DMS79 treated with DMSO at 0.1 percent for 48 hours (cell line): ENCODE results near the gene ADAMTS6.

Experiments used
- DNase-seq: peaks from one replicate; lab custom pipeline; 2025; lab: John Stamatoyannopoulos, UW

The ADAMTS6 gene

GRCh38 chr5:65144136-65144871 is 337.4 kb downstream of the ADAMTS6 start:
- no peak for DNase-seq

DNA sequence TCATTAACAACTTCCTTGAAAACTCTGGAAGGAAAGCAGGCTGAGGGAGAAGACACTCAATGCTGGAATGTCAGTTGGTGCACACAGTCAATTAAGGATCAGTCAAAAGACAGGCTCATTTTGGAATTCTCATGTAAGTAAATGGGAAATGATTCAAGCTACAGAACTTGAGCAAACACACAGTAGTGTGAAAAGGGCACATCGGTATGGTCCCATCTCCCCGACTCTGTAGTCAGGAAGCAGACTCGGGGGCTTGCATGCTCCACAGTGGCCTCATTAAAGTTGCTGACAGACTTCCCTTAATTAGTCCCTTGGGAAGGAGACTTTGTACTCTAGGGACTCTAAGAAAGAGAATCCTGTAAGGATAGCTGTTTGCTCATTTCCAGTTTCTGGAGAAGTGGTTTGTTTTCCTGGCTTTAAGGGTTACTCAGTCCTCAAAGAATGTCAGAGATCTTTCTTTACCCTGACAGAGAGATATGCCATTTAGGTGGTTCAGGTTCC is 339.2 kb downstream of the ADAMTS6 start:
- no peak for DNase-seq

GRCh38 chr5:65142016-65142415 is 339.7 kb downstream of the ADAMTS6 start:
- no peak for DNase-seq

- DNase-seq: no peak
Measured at GRCh38 chr5:65141493-65141892, 340.2 kb downstream of the ADAMTS6 start.

DNA sequence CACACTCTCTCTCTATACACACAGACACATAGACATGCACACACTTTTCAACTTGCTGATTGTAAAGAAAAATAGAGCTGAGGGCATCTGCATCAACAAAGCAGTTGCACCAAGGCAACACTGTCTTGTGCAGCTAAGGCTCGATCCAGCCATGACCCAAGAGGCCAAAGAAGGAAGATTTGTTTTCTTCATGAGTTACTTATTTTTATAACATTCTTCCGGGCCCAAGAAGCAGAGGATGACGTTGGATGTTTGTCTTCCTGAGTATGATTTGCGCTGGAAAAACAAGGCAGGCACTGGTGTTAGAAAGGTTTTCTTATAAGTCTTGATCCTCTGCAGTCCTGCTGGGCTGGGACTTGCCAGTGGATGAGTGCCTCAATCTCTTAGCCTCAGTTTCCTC is 344.1 kb downstream of the ADAMTS6 start:
- no peak for DNase-seq

DNA sequence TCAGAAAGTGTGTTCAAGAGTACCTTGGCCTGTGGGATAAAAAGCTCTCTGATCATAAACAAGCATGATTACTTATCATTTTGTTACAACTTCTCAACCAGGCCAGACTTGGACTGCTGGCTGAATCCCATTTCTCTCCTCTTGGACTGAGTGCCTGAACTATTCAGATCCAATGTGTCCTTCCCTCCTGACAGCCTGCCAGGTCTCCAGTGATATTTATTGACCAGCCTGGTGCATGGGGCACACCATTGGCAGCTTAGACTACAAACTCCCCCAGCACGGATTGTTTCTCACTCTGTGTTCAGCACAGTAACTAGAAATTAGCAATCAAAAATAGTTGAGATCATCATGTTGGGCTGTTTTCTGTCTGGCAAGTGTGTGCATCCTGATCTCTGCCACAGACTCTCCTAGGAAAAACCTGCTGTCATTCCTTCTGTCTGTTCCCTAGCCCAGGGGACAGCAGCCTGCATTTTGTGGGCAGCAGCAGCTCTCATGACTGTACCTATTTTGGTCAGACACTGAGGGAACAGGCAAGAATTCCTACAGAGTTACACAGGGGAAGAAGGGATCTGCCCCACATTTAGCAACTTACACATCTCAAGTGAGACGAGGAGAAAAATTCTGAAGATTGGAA is 348.1 kb downstream of the ADAMTS6 start:
- no peak for DNase-seq

- DNase-seq: no peak
Measured at GRCh38 chr5:65132386-65132785, 349.3 kb downstream of the ADAMTS6 start.

GRCh38 chr5:65128226-65128625 is 353.5 kb downstream of the ADAMTS6 start:
- DNase-seq: no peak

DNA sequence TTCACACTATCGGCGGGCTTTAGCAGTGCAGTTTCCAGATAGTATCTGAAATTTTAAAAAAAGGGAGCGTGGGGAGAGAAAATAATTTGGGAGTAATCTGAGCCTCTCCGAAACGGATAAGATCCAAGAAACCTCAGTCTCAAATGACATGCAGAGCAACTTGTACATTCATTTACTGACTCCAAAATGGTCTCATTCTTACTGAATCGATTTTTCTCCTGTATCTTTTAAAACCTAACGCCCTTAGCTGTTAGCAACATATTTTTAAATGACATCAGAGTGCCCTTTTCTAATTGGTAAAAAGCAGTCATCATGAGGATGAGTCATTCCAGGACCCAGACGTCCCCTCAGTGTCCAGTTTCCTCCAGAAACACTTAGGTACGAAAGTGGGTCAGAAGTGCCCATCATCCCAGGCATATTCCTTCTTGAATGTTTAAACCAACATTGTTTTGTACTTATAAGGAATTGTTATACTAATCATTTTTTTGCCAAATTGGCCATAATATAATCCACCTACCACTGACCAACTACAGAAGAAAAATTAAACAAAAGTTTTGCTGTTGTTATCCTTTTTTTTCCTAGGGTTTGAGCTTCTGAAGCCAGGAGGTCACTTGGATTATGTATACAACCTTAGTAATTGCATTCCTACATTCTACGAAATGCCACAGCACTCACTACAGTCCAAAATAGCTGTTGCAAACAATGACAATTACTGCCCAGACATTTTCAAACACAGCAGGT is 354.4 kb downstream of the ADAMTS6 start:
- no peak for DNase-seq

GRCh38 chr5:65126542-65127069 is 355.1 kb downstream of the ADAMTS6 start:
- no peak for DNase-seq

DNA sequence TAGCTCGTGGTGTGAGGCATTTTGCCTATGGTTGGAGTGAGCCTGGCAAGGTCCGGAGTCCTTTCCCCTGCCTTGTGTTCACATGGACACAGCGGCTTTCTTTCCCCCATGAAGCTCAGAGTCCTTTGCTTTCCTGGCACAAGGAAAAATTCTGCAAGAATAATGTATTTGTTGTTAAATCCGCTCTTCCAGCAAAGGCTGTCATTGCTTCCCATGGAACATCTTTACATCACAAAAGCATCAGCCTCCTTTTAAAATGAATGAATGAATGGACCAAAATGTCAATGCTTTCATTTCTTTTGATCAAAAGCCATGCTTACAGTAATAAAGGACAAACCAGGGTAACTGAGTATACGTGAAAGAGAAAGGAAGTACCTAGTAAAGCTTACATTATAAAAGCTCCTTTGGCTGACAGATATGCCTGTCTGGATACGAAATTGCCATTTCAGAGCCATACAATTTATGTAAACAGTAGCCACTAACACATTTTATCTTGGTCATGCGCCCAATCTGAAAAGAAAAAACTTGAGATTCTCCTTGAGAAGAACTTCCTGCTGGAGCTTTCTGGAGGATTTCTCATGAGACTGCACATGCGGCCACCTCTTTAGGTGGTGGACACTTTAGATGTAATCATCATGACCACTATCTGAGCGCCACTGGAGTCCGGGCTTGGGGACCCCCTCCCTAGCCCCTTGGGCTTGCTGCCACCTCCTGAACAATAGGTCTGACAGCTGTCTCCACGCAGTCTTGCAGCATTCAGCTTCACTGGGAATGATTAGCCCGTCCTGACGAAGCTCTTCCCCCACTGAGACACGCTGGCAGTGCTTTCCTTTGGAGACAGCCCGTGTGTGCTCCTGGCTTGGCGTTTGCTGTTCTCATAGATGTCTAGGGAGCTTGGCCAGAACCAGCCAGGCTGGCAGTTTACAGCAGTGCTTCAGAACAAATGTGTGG is 355.9 kb downstream of the ADAMTS6 start:
- DNase-seq: peak; percentile 5

GRCh38 chr5:65121880-65122436 is 359.8 kb downstream of the ADAMTS6 start:
- DNase-seq: no peak

DNA sequence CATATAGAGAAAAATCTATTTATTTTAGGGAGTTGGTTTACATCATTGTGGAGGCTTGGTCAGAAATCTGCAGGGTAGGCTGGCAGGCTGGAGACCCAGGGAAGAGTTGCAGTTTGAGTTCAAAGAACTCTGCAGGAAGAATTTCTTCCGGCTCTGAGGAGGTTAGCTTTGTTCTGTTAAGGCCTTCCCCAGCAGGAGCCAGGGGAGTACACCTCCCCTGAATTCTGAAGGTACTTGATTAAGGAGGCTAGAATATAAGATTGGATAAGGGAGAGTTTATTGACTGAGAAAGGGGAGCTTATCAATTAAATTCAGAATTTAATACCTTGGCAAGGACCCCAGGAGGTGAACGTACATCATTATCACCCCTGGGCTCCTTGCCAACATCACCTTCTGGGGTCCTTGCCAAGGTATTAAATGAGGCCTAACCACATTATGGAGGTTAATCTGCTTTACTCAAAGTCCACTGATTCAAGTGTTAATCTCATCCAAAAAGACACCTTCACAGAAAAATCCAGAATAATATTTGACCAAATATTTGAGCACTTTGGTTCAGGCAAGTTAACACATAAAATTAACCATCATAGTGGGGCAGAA is 361.3 kb downstream of the ADAMTS6 start:
- DNase-seq: peak; percentile 75

GRCh38 chr5:65117525-65117924 is 364.2 kb downstream of the ADAMTS6 start:
- no peak for DNase-seq

GRCh38 chr5:65113771-65114170 is 367.9 kb downstream of the ADAMTS6 start:
- no peak for DNase-seq

GRCh38 chr5:65111961-65112658 is 369.6 kb downstream of the ADAMTS6 start:
- DNase-seq: no peak

DNA sequence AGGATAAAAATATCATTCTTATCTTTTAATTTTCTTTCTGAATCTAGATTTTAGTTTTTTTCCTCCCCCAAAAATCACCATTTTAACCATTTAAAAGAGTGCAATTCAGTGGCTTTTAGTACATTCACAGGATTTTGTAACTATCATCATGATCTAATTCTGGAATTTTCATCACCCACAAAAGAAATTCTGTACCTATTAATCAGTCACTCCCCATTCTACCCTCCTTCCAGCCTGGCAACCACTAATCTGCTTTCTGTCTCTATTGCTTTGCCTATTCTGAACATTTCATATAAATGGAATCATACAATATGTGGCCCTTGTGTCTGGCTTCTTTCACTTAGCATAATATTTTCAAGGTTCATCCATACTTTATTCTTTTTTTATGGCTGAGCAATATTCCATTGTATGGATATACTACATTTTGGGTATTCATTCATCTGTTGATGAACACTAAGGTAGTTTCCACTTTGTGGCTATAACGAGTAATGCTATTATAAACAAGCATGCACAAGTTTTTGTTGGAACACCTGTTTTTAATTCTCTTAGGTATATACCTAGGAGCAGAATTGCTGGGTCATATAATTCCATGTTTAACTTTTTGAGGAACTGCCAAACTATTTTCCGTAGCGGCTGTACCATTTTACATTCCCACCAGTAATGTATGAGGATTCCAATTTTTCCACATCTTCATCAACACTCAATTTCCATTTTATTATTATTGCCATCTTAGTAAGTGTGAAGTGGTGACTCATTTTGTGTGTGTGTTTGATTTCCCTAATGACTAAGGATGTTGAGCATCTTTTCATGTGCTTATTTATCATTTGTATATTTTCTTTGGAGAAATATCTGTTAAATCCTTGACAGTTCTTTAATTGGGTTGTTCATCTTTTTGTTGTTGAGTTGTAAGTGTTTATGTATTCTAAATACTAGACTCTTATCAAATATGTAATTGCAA is 372.7 kb downstream of the ADAMTS6 start:
- DNase-seq: no peak

- no peak for DNase-seq
Measured at GRCh38 chr5:65105301-65105700, 376.4 kb downstream of the ADAMTS6 start.

DNA sequence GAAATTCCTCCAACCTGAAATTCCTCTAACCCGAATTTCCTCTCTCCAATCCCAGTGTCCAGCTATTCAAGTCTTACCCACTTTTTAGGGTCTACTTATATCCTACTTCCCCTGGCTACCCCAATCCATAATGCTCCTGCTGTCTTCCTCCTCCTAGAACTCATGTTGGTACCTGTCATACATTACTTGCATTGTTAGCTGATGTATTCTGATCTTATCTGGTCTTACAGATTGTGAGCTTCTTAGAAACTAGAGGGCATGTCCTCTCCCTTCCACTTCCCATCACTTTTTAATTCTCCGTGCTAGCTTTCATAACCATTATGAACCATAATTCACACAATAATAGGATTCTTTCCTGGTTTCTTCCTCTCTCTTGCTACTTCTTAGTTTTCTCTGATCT is 376.9 kb downstream of the ADAMTS6 start:
- no peak for DNase-seq
